GM18951 (cell line): ENCODE results near the gene SLC51A.
"Not testable (repeated sequence)": the region's sequence is repeated elsewhere in the genome, so short reads cannot be mapped to it uniquely, and the experiment has no call there.

ENCODE experiments used
- POLR2A ChIP-seq: IDR thresholded peaks from 4 replicates; pipeline ENCODE4 v1.6.1; 2011; ENCODE audit warnings: mild to moderate bottlenecking; ENCODE audit not compliant: insufficient read length, insufficient read depth; ENCODE audit errors: extremely low read depth
- in situ Hi-C: fragments of 300-500 bp; cut with MboI; formaldehyde crosslinking; loops from one replicate; pipeline ENCODE4 v1.12.0; 2022; ENCODE audit warnings: low sequenced_read_pairs, mixed read lengths, inconsistent platforms; ENCODE audit not compliant: unreplicated experiment

Gene SLC51A

GRCh38 chr3:196216089-196216564 is at the start of gene SLC51A:
Gene SLC51A (plus strand): TSS chr3:196216534. CDS start chr3:196216713, 179 bp downstream.
- in situ Hi-C loops, result loop anchor here (25.0 kb wide), 1 partner anchor 354 kb away; no protein-coding TSS in a partner anchor
- no peak for TF ChIP-seq POLR2A

GRCh38 chr3:196166741-196167140 is 49.6 kb upstream of the SLC51A start:
- in situ Hi-C loops, result no loop called here
- TF ChIP-seq POLR2A, result no peak

- in situ Hi-C loops, result no loop called here
- TF ChIP-seq POLR2A, result no peak
Measured at GRCh38 chr3:196168808-196169391, 47.4 kb upstream of the SLC51A start.

GRCh38 chr3:196169836-196170240 is 46.5 kb upstream of the SLC51A start:
- no peak for TF ChIP-seq POLR2A
- in situ Hi-C loops, result no loop called here

GRCh38 chr3:196170296-196170695 is 46.0 kb upstream of the SLC51A start:
- in situ Hi-C loops, result not testable (repeated sequence)

GRCh38 chr3:196174652-196175051 is 41.7 kb upstream of the SLC51A start:
- in situ Hi-C loops, result no loop called here
- TF ChIP-seq POLR2A, result no peak

GRCh38 chr3:196175116-196175625 is 41.2 kb upstream of the SLC51A start:
- in situ Hi-C loops, result no loop called here
- TF ChIP-seq POLR2A, result no peak

GRCh38 chr3:196175722-196176121 is 40.6 kb upstream of the SLC51A start:
- no peak for TF ChIP-seq POLR2A
- in situ Hi-C loops, result no loop called here

GRCh38 chr3:196177567-196177966 is 38.8 kb upstream of the SLC51A start:
- in situ Hi-C loops, result no loop called here
- no peak for TF ChIP-seq POLR2A

GRCh38 chr3:196177967-196178366 is 38.4 kb upstream of the SLC51A start:
- in situ Hi-C loops, result no loop called here
- no peak for TF ChIP-seq POLR2A

- in situ Hi-C loops, result no loop called here
- TF ChIP-seq POLR2A, result no peak
Measured at GRCh38 chr3:196178993-196179379, 37.3 kb upstream of the SLC51A start.

GRCh38 chr3:196179380-196180308 is 36.7 kb upstream of the SLC51A start:
- in situ Hi-C loops, result no loop called here

GRCh38 chr3:196180346-196180745 is 36.0 kb upstream of the SLC51A start:
- TF ChIP-seq POLR2A, result peak; percentile 5
- in situ Hi-C loops, result no loop called here

More at GRCh38 chr3:196179380-196180308, 36.7 kb upstream of the SLC51A start:
- TF ChIP-seq POLR2A, result peak; percentile 47
